NCI-H146 (cell line): ENCODE results near the gene ADAT1.
"Not testable (repeated sequence)": the region's sequence is repeated elsewhere in the genome, so short reads cannot be mapped to it uniquely, and the experiment has no call there.

Experiments
- DNase-seq: peaks from one replicate; lab custom pipeline; 2025; lab: John Stamatoyannopoulos, UW

The ADAT1 gene

DNA sequence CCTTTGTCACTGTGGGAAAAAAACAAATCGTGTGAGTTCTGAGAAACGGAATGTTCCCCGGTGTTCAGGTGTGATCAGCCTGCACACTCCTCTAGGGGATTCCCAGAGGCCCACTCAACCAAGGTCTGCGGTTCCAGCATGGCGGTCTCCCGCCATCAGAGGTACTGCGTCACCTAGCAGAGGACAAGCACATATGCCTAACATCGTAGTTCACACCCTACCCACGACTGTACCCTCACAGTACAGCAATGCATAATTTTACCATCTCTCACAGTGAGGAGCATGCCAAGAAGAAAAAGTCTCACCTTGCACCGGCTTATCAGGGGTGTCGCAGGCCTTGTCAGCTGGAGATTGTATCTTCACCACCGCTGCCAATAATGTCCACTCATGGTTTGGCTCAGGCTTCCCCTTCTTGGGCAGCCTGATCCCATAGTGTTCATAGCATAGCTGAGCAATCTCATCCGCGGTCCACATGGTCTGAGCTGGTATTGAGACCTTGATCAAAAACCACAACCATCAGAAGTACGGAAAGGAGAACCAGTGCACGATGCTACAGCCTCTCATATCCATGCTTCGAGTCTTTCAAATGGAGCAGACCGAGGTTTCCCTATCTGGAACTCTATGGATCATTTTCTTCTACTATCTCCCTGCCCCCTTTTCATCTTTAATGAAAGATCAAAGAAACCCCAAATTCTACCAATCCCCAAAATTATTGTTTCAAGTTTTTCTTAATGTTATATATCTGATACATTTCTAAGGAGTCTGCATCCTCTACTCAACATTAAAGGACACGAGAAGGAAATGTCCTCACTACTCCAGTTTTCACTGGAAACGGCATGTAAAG is 2.5 kb downstream of the ADAT1 start:
- no peak for DNase-seq

DNA sequence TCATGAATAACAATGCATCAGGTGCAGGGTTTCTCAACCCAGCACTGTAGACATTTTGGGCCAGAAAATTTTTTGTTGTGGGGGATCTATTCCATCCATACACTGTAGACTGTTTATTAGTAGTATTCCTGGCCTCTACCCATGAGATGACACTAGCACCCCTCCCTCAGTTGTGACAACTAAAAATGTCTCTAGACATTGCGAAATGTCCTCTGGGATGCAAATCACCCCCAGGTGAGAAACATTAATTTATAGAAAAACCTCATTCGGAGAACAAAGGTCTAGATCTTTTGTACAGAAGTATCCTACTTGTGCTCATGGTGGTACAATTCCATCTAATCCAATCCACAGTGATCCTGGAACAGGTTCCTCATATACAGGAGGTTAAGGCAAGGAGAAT is 4.3 kb downstream of the ADAT1 start:
- DNase-seq, result no peak

DNA sequence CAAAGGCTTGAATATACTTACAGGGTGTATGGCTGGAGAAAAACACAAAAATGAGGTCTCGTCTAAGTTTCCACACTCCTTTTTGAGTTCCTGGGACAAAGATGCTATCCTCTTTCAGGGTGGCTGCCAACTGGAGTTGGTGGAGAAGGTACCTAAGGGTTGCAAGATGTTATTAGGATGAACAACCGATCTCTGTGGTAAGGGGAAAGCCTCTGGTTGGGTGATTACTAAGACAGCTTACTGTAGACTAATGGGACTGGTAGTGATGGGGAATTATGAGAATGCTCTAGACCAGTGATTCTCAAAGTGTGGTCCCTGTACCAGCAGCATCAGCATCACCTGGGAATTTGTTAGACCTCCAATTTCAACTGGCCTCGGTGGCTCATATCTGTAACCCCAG is 6.0 kb downstream of the ADAT1 start:
- no peak for DNase-seq

DNA sequence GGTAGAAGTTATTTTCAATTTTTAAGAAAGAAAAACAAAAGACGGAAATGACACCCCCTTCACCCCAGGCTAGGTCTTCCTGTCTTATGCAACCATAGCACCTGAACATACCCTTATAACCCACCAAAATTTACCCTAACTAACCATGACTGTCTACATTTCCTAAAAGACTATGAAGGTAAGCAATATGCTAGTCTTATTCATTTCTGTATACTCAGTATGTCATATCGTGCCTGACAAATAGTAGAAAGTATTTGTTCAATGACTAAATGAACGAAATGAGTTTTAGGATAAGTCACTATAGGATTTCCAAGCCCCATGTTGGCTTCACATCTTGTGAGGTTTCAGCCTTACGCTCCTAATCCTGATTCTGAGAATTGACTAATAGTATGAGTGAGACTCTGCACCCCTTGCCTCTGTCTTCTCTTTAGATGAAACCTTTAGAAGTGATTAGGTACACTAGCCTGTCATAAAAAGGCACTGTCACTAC is 6.5 kb downstream of the ADAT1 start:
- no peak for DNase-seq

DNA sequence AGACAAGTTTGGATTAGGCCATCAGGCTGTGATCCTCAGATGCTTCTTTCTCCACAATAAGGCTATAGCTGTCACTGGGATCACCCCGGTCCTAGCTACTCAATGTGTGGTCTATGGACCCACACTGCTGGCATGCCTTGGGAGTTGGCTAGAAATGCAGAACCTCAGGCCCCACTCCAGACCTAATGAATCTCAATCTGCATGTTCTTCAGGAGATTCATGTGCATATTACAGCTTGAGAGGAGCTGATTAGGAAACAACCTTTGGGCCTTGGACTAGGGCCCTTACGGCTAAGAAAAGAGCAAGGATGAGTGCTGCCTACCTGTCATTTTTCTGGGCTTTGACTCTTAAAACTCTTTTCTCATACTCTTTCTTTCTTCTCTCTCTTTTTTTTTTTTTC is 7.5 kb downstream of the ADAT1 start:
- no peak for DNase-seq

DNA sequence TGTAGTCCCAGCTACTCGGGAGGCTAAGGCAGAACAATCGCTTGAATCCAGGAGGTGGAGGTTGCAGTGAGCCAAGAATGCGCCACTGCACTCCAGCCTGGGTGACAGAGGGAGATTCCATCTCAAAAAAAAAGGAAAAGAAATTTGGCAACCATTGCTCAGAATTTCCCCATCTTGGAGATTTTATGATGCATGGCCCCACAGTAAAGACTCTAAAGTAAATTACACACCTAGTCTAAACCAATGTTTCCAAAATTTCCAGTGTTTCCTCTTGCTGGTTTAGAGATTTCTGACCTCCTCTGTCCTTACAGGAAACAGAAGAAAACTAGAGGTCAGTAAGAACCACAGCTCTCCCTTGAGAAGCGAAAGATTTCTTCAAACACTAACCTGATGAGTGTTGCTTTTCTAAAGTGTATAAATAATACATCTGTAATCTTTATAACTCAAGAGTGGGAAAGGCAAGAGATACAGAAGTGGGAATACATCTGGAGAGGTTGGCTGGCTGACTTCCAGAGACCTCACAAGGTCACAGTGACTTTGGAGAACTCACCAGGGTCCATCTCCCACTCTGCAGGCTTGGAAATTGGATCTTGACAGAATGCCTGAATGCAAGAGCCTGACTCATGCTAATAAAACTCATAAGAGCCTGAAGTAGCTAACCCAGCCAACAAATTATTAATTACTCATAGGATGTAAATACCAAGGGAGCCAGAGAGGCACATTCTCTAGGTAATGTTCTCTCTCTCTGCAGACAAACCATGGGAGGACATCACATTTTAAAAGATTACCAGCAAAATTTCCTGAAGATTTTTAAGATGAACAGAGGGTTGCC is 8.8 kb downstream of the ADAT1 start:
- no peak for DNase-seq

DNA sequence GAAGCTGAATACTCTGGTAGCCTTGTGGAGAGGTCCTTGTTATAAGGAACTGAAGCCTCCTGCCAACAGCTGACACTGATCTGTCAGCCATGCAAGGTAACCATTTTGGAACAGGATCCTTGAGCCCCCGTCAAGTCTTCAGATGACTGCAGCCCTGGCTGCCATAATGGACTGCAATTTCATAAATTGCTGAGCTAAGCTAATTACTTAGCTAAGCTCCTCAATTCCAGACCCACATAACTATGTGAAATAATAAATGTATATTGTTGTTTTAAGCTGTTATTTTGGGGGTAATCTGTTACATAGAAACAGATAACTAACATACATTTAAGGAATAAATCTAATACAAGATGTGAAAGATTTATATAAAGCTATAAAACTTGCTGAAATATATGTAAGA is 16.6 kb downstream of the ADAT1 start:
- no peak for DNase-seq

DNA sequence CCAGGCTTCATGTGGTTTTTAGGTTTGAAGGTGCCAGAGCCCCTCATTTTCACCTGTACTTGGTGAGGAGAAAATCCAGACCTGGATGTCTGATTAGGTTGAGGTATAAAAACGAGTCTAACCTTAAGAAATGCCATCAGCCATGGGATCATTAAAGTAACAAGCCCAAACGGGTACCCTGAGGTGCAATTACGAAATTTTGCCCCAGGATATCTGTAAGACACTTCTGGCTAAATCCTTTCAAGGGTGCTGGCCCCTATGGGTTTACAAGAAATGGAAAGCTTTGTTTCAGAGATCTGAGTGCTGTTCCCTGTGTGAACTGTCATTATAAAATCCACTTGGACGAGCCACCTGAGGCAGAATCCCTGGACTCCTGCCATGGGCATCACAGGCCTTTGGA is 19.8 kb downstream of the ADAT1 start:
- DNase-seq, result no peak

DNA sequence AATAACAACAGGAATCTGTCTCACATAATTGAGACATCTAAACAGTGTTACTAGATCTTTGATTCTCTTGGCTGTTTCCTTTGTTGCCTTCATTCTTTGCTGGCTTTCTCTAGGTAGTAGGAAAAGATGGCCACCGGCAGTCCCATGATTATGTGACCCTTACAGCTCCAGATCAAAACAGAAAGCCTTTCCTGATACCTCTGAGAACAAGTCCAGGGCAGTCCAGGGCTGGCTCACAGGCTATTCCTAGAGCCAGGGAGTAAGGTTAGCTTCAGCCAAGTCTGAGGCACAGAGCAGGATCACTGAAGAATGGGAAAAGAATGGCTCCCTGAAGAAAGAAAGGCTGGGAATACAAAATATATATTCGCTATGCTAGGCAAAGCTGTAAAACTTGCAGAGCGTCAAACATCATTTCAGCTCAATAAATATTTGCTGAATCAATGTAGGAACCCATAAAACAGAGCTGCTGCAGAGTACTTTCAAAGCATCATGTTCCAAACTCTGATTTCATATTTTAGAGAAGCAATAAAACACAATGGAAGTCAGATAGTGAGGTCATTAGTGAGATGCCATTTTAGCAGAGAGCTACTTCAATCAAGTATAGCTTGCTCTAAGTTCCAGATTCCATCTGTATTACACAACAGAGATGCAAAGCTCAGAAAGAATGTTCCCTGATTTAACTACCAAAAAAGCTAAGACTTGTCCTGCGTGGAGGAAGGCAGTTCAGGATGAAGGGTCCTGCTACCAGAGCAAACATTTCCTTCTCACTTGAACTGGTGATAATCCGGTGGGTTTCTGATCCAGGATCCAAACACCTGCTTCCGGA is 23.4 kb downstream of the ADAT1 start:
- DNase-seq, result no peak

DNA sequence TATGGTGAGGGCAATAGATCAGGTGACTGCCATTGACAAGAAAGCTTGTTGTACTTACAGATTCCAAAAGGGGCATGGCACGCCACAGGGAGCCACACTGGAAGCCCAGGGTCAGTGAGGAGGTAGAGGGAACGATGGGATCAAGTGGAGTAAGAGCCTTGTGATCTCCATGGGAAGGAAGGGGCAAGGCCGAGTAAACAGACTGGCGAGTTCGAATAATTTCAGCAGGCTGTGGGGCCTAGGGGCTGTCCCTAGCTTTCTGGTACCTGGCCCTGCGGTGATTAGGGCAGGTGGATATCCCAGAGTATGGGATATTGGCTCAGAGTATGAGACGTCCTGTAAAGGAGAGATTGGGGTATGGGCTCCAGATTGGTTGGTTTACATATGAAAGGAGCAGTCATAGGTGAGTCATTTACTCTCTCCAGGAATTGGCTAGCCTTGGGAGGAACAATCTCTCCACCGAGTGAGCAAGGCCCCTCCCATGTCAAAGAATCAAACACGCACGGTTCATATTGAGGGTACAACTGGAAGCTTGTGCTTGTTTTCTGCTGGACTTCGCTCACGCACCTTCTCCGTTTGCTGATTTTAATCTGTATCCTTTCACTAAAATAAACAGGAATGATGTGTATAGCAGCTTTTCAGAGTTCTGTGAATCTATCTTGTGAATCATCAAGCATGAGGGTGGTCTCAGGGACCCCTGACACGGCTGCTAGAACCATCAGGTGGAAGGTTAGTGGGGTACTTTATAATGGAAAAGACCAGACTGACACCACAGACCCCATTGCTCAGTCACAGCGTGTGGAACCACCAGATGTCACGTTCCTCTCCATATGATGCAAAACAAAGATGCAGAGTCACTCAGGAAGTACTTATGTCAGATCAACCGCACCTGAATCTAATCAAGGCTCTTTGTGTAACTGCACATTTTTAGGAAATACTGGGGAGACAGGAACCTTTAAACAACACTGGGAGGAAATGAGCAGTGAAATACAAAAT is 29.0 kb downstream of the ADAT1 start:
- no peak for DNase-seq

DNA sequence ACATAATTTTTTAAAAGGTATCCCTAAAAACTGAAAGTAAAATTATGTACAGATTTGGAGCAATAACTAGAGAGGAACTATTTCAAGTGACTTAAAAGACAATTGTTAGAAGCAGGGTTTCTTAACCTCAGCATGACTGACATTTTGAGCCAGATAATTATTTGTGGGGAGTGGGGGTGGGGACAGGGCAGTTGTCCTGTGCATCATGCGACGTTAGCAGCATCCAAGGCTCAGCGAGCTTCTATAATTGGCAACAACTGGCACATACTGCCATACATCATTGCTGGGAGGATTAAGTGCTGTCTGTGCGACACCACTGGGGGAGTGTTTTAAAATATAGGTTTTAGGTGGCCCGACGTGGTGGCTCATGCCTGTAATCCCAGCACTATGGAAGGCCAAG is 29.8 kb downstream of the ADAT1 start:
- no peak for DNase-seq

DNA sequence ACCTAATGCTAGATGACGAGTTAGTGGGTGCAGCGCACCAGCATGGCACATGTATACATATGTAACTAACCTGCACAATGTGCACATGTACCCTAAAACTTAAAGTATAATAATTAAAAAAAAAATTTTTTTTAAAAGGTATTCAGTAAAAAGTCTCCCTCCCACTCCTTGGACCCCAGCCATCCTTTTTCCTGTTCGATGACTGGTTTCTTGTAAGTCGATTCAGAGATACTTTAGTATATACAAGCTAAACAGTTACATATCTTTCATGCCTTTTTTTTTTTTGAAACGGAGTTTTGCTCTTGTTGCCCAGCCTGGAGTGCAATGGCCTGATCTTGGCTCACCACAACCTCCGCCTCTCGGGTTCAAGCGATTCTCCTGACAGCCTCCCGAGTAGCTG is 31.2 kb downstream of the ADAT1 start:
- DNase-seq, result not testable (repeated sequence)

DNA sequence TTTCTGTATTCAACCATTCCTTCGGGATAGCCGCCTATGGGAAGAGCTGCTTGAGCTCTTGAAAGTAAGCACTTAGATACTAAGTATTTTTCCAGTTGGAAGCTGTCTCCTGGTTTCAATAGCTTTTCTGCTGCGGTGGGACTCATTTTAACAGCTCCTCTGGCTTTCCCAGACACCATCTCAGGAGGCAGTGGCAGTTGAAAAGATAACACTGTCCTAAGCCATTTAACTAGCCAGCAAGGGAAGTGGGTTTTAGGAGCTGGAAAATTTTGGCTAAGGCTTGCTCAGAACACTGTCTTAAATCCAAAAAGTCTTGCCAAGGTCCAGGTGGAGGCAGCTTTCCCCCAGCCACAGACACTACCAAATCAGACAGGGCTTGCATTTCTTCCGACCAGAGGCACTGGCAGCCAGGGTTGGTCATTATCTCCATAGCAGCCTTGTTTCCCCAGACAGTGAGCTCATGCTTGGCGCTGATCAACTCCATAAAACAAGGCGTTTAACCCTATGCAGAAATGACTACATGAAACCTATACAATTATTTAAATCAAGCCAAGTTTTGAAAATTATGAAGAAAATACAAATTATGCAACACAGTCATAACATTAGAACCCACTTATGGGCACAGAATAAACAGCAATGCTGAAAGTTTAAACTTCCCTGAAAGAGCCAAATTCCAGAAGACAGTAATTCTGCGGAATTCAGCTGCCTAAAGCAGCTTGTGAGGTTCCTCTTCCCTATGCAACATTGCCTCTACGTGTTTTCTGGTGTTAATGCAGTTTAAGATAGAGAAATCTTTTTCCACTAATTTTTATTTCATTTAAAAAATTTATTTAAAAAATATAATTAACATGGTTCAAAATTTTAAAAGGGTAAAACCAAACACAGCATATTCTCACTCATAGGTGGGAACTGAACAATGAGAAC is 31.9 kb downstream of the ADAT1 start:
- DNase-seq, result no peak

DNA sequence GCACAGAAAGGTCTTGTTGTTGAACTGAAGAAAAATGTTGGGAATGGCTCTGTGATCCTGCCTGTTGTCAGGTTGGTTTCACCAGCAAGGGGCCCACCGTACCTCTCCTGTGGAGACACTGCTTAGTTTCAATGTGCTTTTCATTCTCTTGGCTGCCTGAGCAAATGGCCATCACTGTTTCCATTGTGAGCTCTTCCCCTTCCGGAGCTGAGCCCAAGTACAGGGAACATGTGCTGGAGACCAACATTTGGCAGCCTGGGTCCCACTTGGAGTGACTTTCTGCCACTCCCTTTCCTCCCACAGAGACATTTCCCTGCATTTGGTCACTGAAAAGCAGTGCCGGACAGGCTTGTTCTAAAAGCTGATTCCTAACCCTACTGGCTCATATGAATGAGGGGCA is 33.8 kb downstream of the ADAT1 start:
- no peak for DNase-seq

DNA sequence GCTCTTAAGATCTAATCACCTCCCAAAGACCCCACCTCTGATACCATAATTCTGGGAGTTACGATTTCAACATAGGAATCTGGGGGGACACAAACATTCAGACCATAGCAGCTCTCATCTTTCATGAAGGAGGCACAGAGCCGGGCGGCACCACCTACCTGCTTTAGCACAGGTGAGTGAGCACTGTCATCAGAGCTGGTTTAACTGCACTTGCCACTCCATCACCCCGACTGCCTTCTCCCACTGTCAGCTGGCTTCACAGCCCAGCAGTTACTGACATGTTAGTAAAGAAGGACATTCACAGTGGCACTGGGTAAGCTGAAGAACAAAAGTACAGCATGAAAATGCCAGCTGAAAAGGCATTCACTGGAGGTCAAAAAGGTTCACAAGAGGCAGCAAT is 34.4 kb downstream of the ADAT1 start:
- no peak for DNase-seq

DNA sequence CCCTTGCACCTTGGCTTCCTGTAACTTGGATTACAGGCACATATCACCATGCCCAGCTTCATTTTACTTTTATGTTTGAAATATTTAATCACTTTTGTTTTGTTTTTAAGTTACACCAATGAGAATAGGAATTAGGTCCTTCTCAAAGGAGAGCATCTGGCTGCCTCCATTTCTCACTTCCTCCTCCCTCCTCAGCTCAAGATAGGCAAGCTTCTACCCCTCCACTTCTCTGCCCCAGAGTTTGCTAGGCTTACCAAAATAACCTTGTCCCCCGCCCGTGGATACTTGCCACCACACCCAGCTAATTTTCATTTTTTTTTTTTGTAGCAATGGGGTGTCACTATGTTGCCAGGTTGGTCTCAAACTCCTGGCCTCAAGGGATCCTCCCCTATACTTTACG is 39.0 kb downstream of the ADAT1 start:
- no peak for DNase-seq

DNA sequence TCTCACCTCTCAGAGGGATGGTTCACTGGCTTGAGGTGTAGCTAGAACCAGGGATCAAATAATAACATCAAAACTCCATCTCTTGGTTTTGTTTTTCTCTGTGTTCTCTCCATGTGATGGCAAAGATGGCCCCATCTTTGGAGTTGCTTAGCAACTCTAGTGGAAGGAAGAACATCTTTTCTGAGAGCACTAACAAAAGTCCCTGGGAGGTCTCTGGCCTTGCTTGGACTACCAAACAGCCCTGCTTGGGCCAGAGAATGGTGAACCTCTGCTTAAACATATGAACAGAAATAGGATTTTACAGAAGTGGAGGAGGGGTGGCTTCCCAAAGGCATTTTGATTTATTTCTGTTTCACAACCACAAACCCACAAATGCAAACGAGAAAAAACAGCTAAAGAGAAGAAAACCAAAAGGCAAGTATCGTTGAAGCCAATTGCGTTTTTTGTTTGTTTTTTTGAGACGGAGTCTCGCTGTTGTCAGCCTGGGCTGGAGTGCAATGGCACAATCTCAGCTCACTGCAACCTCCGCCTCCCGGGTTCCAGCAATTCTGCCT is 43.7 kb downstream of the ADAT1 start:
- no peak for DNase-seq

DNA sequence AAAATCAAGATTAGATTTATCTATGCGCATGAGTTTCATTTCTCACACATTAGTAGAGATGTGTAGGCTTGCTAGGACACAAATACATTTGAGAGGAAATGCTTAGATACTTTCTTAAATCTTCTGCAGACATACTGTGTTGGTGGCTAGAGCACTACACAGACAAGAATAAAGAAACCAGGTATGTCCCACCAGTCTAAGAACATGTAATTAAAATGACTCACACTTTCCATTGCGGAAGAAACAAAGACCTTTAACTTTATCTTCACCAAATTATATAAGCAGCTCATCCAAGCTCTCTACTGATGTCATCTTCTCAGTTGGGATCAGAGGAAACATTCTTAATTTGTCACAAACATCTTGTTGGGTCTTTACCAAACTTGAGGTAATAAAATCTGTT is 44.4 kb downstream of the ADAT1 start:
- no peak for DNase-seq

DNA sequence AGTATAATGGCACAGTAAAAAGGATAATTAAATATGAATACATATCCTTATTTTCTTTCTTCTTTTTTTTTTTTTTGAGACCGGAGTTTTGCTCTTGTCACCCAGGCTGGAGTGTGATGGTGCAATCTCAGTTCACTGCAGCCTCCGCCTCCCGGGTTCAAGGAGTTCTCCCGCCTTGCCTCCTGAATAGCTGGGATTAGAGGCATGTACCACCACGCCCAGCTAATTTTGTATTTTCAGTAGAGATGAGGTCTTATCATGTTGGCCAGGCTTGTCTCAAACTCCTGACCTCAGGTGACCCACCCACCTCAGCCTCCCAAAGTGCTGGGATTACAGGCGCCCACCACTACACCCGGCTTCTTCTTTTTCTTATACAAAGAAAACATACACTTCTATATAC is 44.9 kb downstream of the ADAT1 start:
- no peak for DNase-seq

DNA sequence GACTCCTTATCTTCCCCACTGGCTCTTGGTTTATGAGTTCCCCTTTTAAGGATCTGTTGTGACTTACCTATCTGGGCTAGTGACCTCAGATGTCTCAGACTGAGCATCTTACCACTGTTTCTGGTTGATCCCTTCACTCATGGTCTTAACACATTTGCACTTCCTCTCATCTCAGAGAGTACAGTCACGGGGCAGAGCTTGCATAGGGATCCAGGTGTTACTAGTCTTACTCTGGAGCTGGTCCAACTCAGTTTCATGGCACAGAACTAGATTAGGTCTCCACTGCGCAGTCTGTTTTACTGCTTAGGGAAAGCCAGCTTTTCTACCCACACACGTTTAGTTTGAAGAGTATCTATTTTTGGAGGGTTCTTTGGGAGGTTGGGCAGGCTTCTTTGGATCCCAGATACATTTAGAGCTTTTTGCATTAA is 46.7 kb downstream of the ADAT1 start:
- DNase-seq, result no peak
